DMS79 treated with DMSO at 0.1 percent for 48 hours (cell line): ENCODE results near the gene CLMN.

Source experiments
- DNase-seq: peaks from one replicate; lab custom pipeline; 2025; lab: John Stamatoyannopoulos, UW

Gene CLMN

GRCh38 chr14:95321693-95322455, 2.2 kb upstream of the CLMN start:
- no peak for DNase-seq

GRCh38 chr14:95320955-95321600, 1.4 kb upstream of the CLMN start:
- no peak for DNase-seq

- DNase-seq: no peak
Observed at GRCh38 chr14:95320078-95320895, 579 bp upstream of the CLMN start.

GRCh38 chr14:95318399-95319311, 1.1 kb downstream of the CLMN start:
- DNase-seq: no peak

GRCh38 chr14:95317817-95318343, 1.8 kb downstream of the CLMN start:
- DNase-seq: no peak

- DNase-seq: no peak
Observed at GRCh38 chr14:95316821-95317220, 2.9 kb downstream of the CLMN start.

GRCh38 chr14:95315579-95315978, 4.1 kb downstream of the CLMN start:
- DNase-seq: no peak

- DNase-seq: no peak
Observed at GRCh38 chr14:95315156-95315555, 4.6 kb downstream of the CLMN start.

- DNase-seq: no peak
Observed at GRCh38 chr14:95314609-95315008, 5.1 kb downstream of the CLMN start.

- no peak for DNase-seq
Observed at GRCh38 chr14:95313707-95314106, 6.0 kb downstream of the CLMN start.

- DNase-seq: no peak
Observed at GRCh38 chr14:95313190-95313589, 6.5 kb downstream of the CLMN start.

- DNase-seq: no peak
Observed at GRCh38 chr14:95312311-95312710, 7.4 kb downstream of the CLMN start.

GRCh38 chr14:95311752-95312151, 8.0 kb downstream of the CLMN start:
- DNase-seq: no peak

- no peak for DNase-seq
Observed at GRCh38 chr14:95310635-95311380, 8.9 kb downstream of the CLMN start.

- no peak for DNase-seq
Observed at GRCh38 chr14:95309261-95310051, 10.3 kb downstream of the CLMN start.

GRCh38 chr14:95308073-95308472, 11.6 kb downstream of the CLMN start:
- no peak for DNase-seq

GRCh38 chr14:95307402-95308041, 12.2 kb downstream of the CLMN start:
- DNase-seq: no peak

GRCh38 chr14:95305940-95306339, 13.8 kb downstream of the CLMN start:
- no peak for DNase-seq

GRCh38 chr14:95305145-95305544, 14.6 kb downstream of the CLMN start:
- no peak for DNase-seq
